Panc1 (cell line): ENCODE data around the gene PTPN2.

Experiments
- CTCF ChIP-seq: fragments of 450-650 bp; IDR thresholded peaks from 2 replicates; pipeline ENCODE4 v1.5.1; 2017; ENCODE audit warnings: mild to moderate bottlenecking
- POLR2AphosphoS5 ChIP-seq: IDR thresholded peaks from 2 replicates; pipeline ENCODE4 v1.6.1; 2012; ENCODE audit warnings: mild to moderate bottlenecking, low read depth, low read length, moderate library complexity
- REST ChIP-seq, 2 experiments: IDR thresholded peaks; 2 replicates each; pipeline ENCODE4 v1.6.1; 2011 to 2012; ENCODE audit warnings: low read depth in 2 of 2, control low read depth in 1 of 2, low read length in 1 of 2, mild to moderate bottlenecking in 1 of 2, moderate library complexity in 1 of 2; ENCODE audit not compliant: insufficient read depth in 1 of 2
- SIN3A ChIP-seq: IDR thresholded peaks from 2 replicates; pipeline ENCODE4 v1.6.1; 2012; ENCODE audit warnings: low read depth, mild to moderate bottlenecking, low read length, moderate library complexity, borderline replicate concordance; ENCODE audit not compliant: insufficient read depth
- TCF7L2 ChIP-seq: IDR thresholded peaks from 2 replicates; pipeline ENCODE4 v1.6.1; 2011; ENCODE audit warnings: mild to moderate bottlenecking, low read depth, low read length, inconsistent platforms

- TF ChIP-seq CTCF, result no peak
- no peak for TF ChIP-seq REST (IDR thresholded peaks at IDR 0.05; ENCODE audit: insufficient read depth in 1 of 2, low read depth in 2 of 2, low read length in 1 of 2)
- TF ChIP-seq SIN3A, result no peak
- TF ChIP-seq POLR2AphosphoS5, result no peak
- TF ChIP-seq TCF7L2, result no peak
Observed at GRCh38 chr18:12773369-12773768, 110.7 kb downstream of the PTPN2 start.
